HEK293T (cell line): Measurements from ENCODE around the gene HSPG2.

ENCODE experiments used
- CTCF ChIA-PET: fragments of 350-600 bp; formaldehyde crosslinking; extraction: SDS; loops from one replicate; lab custom pipeline; 2021; ENCODE audit warnings: antibody characterized with exemption, inconsistent platforms; lab: Yijun Ruan, JAX
- POLR2A ChIA-PET: fragments of 350-600 bp; formaldehyde crosslinking; extraction: SDS; loops from one replicate; lab custom pipeline; 2020; ENCODE audit warnings: antibody characterized with exemption, inconsistent platforms; lab: Yijun Ruan, JAX
- DNase-seq: peaks from one replicate; pipeline ENCODE4 v3.0.0; 2012; ENCODE audit warnings: mixed read lengths; ENCODE audit errors: extremely low spot score
- ARNT ChIP-seq: fragments of 450-650 bp; IDR thresholded peaks from 2 replicates; pipeline ENCODE4 v1.6.1; 2017; ENCODE audit warnings: mild to moderate bottlenecking
- BHLHE40 ChIP-seq: fragments of 450-650 bp; IDR thresholded peaks from 2 replicates; pipeline ENCODE4 v1.6.1; 2016; ENCODE audit warnings: mild to moderate bottlenecking, moderate library complexity, borderline replicate concordance
- CTBP1 ChIP-seq: fragments of 450-650 bp; IDR thresholded peaks from 2 replicates; pipeline ENCODE4 v1.6.1; 2016; ENCODE audit warnings: borderline replicate concordance
- ELF4 ChIP-seq: fragments of 450-650 bp; IDR thresholded peaks from 2 replicates; pipeline ENCODE4 v1.6.1; 2017; ENCODE audit warnings: antibody characterized with exemption
- FOXA1 ChIP-seq: fragments of 450-650 bp; IDR thresholded peaks from 2 replicates; pipeline ENCODE4 v1.6.1; 2016; ENCODE audit warnings: mild to moderate bottlenecking
- FOXK2 ChIP-seq: fragments of 450-650 bp; IDR thresholded peaks from 2 replicates; pipeline ENCODE4 v1.6.1; 2016; ENCODE audit warnings: mild to moderate bottlenecking
- FOXM1 ChIP-seq: fragments of 450-650 bp; IDR thresholded peaks from 2 replicates; pipeline ENCODE4 v1.6.1; 2017; ENCODE audit warnings: mild to moderate bottlenecking, borderline replicate concordance
- HDGF ChIP-seq: fragments of 450-650 bp; IDR thresholded peaks from 2 replicates; pipeline ENCODE4 v1.6.1; 2017; ENCODE audit warnings: antibody characterized with exemption, borderline replicate concordance
- L3MBTL2 ChIP-seq: fragments of 450-650 bp; conservative IDR thresholded peaks from 2 replicates; pipeline ENCODE4 v1.6.1; 2016; ENCODE audit warnings: mild to moderate bottlenecking
- LEF1 ChIP-seq: fragments of 450-650 bp; IDR thresholded peaks from 2 replicates; pipeline ENCODE4 v1.6.1; 2017; ENCODE audit warnings: mild to moderate bottlenecking, borderline replicate concordance
- NFRKB ChIP-seq: fragments of 450-650 bp; IDR thresholded peaks from 2 replicates; pipeline ENCODE4 v1.6.1; 2016; ENCODE audit warnings: mild to moderate bottlenecking, moderate library complexity
- PKNOX1 ChIP-seq: fragments of 450-650 bp; IDR thresholded peaks from 2 replicates; pipeline ENCODE4 v1.6.1; 2016
- SP1 ChIP-seq: fragments of 450-650 bp; IDR thresholded peaks from 2 replicates; pipeline ENCODE4 v1.6.1; 2017
- SUZ12 ChIP-seq: fragments of 450-650 bp; IDR thresholded peaks from 2 replicates; pipeline ENCODE4 v1.6.1; 2016; ENCODE audit warnings: mild to moderate bottlenecking
- TARDBP ChIP-seq: fragments of 450-650 bp; IDR thresholded peaks from 2 replicates; pipeline ENCODE4 v1.6.1; 2016
- ZNF384 ChIP-seq: fragments of 450-650 bp; IDR thresholded peaks from 2 replicates; pipeline ENCODE4 v1.6.1; 2016

Gene HSPG2

GRCh38 chr1:21843208-21843607 lies 93.9 kb downstream of the HSPG2 start:
- no peak for TF ChIP-seq FOXK2
- TF ChIP-seq ZNF384 = no peak
- no peak for TF ChIP-seq ARNT
- TF ChIP-seq PKNOX1 = no peak
- no peak for TF ChIP-seq TARDBP
- TF ChIP-seq FOXM1 = no peak
- TF ChIP-seq SP1 = no peak
- no peak for TF ChIP-seq SUZ12
- no peak for TF ChIP-seq CTBP1
- TF ChIP-seq NFRKB = no peak
- no peak for TF ChIP-seq HDGF
- TF ChIP-seq L3MBTL2 = no peak
- TF ChIP-seq ELF4 = no peak
- no peak for TF ChIP-seq BHLHE40
- TF ChIP-seq LEF1 = no peak
- TF ChIP-seq FOXA1 = no peak
- POLR2A ChIA-PET = no interaction called here
- CTCF ChIA-PET = no interaction called here
- no peak for DNase-seq

GRCh38 chr1:21842606-21843162 lies 94.4 kb downstream of the HSPG2 start:
- CTCF ChIA-PET = no interaction called here

GRCh38 chr1:21841852-21842466 lies 95.2 kb downstream of the HSPG2 start:
- CTCF ChIA-PET = no interaction called here
- POLR2A ChIA-PET = no interaction called here
- TF ChIP-seq FOXM1 (no peak), PKNOX1 (no peak), ELF4 (no peak), ARNT (no peak), CTBP1 (no peak), LEF1 (no peak), L3MBTL2 (no peak), SP1 (no peak), HDGF (no peak), BHLHE40 (no peak), FOXK2 (no peak)
- DNase-seq = no peak

More at GRCh38 chr1:21842606-21843162, 94.4 kb downstream of the HSPG2 start:
- no peak for DNase-seq
- POLR2A ChIA-PET = no interaction called here
- TF ChIP-seq SUZ12 (no peak), ZNF384 (no peak), HDGF (no peak)

GRCh38 chr1:21840981-21841380 lies 96.1 kb downstream of the HSPG2 start:
- TF ChIP-seq BHLHE40 (no peak), ARNT (no peak), PKNOX1 (no peak), LEF1 (no peak), L3MBTL2 (no peak), TARDBP (no peak), ZNF384 (no peak), ELF4 (no peak), FOXK2 (no peak), FOXM1 (no peak), SP1 (no peak), SUZ12 (no peak), NFRKB (no peak), HDGF (no peak), FOXA1 (no peak), CTBP1 (no peak)
- CTCF ChIA-PET = no interaction called here
- DNase-seq = no peak
- POLR2A ChIA-PET = no interaction called here

- ChIA-PET CTCF (no interaction called here), POLR2A (no interaction called here)
- no peak for DNase-seq
- TF ChIP-seq ZNF384 = no peak
- no peak for TF ChIP-seq TARDBP
- no peak for TF ChIP-seq FOXA1
- no peak for TF ChIP-seq ELF4
- no peak for TF ChIP-seq ARNT
- no peak for TF ChIP-seq NFRKB
- no peak for TF ChIP-seq PKNOX1
- no peak for TF ChIP-seq CTBP1
- TF ChIP-seq FOXK2 = no peak
- TF ChIP-seq FOXM1 = no peak
These were observed 97.6 kb downstream of the HSPG2 start for GRCh38 chr1:21839337-21840037.
